ENCODE results near the gene TCN2.

DNA sequence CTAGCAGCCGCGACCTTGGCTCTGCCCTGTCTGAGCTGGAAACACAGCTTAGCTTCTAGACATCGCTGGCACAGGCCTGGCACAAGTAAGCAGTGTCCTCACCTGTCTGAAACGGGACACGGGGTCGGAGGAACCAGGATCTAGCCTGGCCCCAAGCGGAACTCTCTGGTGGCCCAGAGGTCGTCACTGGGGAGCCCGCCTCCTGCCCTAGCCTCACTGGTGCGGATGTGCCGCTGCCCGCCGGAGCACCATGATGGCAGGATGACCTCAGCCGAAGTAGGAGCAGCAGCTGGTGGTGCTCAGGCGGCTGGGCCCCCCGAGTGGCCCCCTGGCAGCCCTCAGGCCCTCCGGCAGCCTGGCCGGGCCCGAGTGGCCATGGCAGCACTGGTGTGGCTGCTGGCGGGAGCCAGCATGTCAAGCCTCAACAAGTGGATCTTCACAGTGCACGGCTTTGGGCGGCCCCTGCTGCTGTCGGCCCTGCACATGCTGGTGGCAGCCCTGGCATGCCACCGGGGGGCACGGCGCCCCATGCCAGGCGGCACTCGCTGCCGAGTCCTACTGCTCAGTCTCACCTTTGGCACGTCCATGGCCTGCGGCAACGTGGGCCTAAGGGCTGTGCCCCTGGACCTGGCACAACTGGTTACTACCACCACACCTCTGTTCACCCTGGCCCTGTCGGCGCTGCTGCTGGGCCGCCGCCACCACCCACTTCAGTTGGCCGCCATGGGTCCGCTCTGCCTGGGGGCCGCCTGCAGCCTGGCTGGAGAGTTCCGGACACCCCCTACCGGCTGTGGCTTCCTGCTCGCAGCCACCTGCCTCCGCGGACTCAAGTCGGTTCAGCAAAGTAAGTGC is 29.5 kb downstream of the TCN2 start:
- TF ChIP-seq POLR2A (IDR thresholded peaks at IDR 0.05) (no peak), POLR2AphosphoS5 (IDR thresholded peaks at IDR 0.05) (no peak)
